Camera-type eye (tissue), 1 donor: Measurements from ENCODE around the gene PTPRU. TPM values are rescaled to one million over a fixed set of nuclear protein-coding genes. Genes with fewer than 3 reads are reported as not detected.

Source experiments
- total RNA-seq: library from RNA; depleted of rRNA; stranded (reverse); fragments of >200 nt; gene quantifications from one replicate; pipeline ENCODE4 v1.2.3, GENCODE V29; 2014

Gene PTPRU
- total RNA-seq, result 77.4 TPM

DNA sequence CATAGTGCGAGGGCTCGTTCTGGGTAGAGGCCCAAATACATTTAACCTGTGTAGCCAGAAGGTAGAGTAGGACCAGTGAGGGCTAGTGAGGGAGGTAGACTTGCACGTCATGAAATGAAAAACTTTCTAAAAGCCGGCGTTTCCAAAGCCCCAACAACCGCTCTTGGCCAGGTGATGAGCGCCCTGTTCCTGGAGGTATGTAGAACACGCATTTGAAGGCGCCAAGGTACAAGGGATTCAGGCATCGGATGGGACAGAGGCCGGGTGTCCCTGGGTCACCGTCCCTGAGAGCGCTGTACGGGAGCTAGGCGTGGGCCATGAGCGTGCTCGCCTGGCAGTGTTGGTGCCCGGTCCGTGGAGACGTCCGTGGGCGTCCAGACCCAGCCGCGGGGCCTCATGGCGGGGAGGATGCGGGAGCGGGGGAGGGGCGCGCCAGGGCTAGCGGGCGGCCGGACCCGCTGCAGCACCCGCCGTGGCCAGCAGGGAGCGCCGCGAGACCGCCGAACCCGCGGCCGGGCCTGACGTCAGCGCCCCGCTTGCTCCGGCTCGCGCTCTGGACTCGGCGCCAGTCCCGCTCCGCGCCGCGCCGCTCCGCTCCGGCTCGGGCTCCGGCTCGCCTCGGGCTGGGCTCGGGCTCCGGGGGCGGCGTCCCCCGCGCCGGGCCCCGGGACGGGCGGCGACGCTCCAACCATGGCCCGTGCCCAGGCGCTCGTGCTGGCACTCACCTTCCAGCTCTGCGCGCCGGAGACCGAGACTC is at the start of gene PTPRU:
TSS of gene PTPRU (plus strand) at position 568 of the 757 bp plus-strand sequence. CDS start at position 691, 123 bp downstream.

DNA sequence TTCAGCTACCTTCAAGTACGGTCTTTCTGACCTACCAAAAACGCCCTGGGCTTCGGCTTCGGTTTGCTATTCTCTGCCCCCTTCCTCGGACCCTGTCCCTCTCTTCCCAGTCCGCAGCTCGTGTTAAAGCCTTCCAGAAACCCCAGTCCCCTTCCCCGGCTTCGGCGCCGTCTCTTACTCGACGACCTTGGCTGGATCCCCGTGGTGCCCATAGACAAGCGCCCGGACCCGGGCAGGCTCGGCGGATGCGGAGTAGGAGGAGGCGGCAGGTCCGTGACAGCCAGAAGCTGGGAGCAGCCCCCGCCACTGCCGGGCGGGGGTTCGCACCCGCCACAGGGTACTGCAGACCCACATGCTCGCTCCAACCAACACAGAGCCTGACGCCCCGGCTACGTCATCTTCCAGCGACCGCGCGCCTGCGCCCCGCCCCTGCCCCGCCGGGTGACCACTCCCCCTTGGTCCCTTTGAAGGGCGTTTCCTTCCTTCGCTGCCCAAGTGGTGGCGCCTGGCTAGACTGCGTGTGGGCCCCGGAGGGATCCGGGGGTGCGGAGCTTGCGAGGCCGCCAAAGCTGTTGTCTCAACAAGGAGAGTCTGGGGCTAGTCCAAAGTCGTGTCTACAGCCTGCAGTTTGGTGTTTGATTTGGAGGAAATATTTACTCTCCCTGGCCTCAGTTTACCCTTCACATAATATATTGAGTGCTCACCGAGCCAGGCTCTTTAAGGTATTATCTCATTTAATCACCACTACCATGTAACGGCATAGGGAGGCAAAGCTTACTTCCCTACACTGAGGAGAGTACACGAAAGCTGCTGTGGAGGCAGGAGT is 5.6 kb upstream of the PTPRU start, which contains the start of gene MECR:
TSS of gene MECR (minus strand) at position 382 of the 826 bp plus-strand sequence. CDS start at position 354, 28 bp downstream.

Other genes starting within 250 kb of the PTPRU start
- 8.6 TPM for gene TMEM200B, start 112.6 kb upstream of the PTPRU start, total RNA-seq
- gene SRSF4, start 54.6 kb upstream of the PTPRU start, total RNA-seq, result 78.6 TPM
- 37.3 TPM for gene MECR, start 5.6 kb upstream of the PTPRU start, total RNA-seq